Muscle of arm (tissue), 12 donors: ENCODE results near the gene BIN1. TPM values are rescaled to one million over a fixed set of nuclear protein-coding genes. Genes with fewer than 3 reads are reported as not detected.

Experiments used
- DNase-seq: peaks from one replicate; pipeline ENCODE4 v3.0.0-alpha.2; 2013
- polyA plus RNA-seq, 12 donors: library from polyadenylated mRNA; unstranded; fragments of 120-200 nt; gene quantifications; one replicate each; pipeline ENCODE4 v1.2.1, GENCODE V29; 2013; ENCODE audit not compliant: insufficient read length in 12 of 12

BIN1 gene
- polyA plus RNA-seq, 12 donors: 376 to 1,688 (median 716) TPM

- no peak for DNase-seq
Observed at GRCh38 chr2:127078666-127079270, 28.2 kb downstream of the BIN1 start.

- no peak for DNase-seq
Observed at GRCh38 chr2:127078028-127078427, 28.9 kb downstream of the BIN1 start.

GRCh38 chr2:127076924-127077323 lies 30.0 kb downstream of the BIN1 start:
- DNase-seq: no peak

- DNase-seq: no peak
Observed at GRCh38 chr2:127076290-127076689, 30.7 kb downstream of the BIN1 start.

DNA sequence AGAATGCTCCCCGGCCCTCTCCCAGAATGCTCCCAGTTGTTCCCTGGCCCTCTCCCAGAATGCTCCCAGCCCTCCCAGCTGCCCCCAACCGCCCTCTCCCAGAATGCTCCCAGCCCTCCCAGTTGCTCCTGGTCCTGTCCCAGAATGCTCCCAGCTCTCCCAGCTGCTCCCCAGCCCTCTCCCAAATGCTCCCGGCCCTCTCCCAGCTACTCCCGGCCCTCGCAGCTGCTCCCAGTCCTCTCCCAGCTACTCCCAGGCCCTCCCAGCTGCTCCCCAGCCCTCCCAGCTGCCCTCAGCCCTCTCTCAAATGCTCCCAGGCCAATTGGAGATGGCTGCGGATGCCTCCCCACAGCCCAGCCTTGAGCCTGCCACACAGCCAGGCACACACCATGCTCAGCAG lies 31.1 kb downstream of the BIN1 start:
- DNase-seq: no peak

DNA sequence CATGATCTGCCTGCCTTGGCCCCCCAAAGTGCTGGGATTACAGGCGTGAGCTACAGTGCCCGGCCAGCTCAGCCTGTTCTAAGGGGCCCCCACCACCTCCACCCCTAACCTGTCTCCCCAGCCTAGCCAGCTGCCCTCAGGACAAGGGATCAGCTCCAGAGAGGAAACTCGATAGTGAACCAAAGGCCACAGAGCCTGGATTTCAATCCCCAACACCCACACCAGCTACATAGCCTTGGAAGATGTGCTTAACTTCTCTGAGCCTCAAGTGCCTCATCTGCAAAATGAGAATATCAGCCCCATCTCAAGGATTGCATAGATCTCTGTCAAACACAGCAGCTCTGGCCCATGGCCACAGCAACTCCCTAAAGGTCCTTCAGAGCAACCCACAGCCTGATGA lies 32.0 kb downstream of the BIN1 start:
- no peak for DNase-seq

DNA sequence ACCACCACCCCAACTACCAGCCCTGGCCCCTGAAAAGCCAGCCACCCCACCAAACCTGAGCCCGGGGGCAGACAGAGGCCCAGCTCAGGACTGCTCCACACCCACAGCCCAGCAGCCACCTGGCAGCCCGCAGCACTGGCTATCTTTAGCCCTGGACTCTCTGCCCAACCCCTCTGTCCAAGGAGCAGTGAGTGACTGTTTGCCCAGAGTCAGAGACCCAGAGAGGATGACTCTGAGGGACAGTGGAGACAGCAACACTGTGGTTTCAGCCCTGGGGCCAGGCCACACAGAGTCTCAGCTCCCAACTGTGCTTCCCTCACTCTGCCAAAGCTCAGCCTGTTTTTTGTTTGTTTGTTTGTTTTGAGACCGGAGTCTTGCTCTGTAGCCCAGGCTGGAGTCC lies 32.6 kb downstream of the BIN1 start:
- DNase-seq: no peak

DNA sequence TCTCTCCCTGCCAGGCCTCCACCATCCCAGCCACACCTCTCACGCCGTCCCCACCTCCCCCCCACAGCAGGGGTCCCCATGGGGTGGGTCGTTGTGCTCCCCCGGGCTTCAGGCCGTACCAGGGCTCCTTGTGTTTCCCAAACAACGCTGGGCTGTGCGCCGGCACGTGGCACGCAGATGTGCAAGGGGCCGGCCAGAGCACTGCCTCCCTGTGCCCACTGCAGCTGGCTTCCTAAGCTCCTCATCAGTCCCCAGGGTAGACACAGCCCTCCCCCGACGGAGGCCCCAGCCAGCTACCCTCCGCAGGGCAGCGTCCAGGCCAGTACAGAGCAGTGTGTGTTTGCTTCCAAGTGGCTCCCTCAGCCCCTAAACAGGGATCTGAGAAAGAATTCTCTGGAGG lies 34.0 kb downstream of the BIN1 start:
- no peak for DNase-seq

- no peak for DNase-seq
Observed at GRCh38 chr2:127072396-127072795, 34.6 kb downstream of the BIN1 start.

DNA sequence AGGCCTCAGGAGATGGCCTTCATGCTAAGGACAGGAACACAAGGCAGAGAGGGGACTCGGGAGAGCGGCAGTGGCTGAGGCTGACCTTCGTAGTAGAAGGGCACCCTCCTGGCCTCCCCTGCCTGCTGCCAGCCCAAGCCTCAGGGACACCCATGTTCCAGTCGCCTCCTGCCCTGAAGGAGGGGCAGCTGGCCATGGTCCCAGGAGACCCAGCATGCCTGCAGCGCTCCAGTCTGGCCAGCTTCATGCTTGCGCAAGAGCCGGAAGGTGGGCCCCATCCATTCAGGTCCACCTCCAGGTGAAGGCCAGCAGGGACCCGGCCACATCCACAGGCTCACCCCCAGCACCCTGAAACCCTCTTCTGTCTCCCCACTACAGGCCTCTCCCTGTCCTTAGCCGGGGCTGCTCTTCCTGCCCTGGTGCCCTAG lies 35.0 kb downstream of the BIN1 start:
- no peak for DNase-seq

- no peak for DNase-seq
Observed at GRCh38 chr2:127070221-127070620, 36.7 kb downstream of the BIN1 start.

GRCh38 chr2:127069536-127069935 lies 37.4 kb downstream of the BIN1 start:
- DNase-seq: no peak

- no peak for DNase-seq
Observed at GRCh38 chr2:127069003-127069402, 38.0 kb downstream of the BIN1 start.

DNA sequence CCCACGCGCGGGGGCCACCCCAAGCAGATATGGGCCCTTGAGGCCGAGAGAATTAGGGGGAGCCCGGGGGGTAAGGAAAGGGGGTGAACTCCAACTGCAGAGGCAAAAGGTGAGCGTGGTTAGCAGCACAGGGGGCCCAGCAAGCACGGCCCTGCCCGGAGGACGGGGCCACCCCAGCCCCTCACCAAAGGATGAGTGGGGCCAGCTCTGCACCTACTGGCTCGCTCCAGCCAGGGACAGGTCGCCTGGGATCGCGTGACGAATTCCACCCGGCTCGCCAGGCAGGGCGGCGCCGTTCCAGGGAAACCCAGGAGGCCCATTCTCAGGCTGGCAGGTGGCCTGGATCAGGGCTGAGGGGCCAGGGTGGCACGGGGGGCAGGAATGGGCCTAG lies 38.6 kb downstream of the BIN1 start:
- no peak for DNase-seq

DNA sequence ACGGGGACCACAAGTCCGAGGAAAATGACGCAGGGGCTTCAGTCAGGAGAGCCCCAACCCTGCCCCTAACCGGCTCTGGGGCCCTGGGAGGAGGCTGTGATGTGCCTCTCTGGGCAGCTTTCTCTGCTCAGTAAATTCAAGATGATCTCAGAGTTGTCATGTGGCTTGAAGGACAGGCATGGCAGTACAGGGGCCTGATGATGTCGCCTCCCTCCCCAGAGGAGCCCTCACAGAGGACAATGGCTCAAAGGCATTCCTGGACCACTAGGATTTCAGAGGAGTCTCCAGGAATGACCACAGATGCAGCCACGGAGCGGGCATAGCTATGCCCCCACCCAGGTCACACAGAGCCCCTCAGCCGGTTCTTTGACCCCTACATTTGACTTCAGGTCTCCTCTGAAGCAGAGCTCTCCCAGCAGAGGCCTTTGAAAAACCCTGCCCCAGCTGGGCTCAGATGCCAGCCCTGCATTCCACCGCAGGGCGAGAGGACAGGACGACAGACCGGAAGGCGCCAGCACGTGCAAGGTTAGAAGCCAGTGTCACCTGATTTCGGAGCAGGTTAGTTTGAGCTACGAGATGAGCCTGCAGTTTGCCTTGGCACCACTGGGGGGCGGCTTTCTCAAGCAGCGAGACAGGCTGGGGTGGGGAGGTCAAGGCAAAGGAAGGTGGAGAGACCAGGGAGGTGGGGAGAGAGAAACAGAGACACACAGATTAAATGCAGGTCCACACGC lies 39.2 kb downstream of the BIN1 start:
- peak; percentile 72 for DNase-seq

GRCh38 chr2:127066942-127067341 lies 40.0 kb downstream of the BIN1 start:
- DNase-seq: peak; percentile 56

DNA sequence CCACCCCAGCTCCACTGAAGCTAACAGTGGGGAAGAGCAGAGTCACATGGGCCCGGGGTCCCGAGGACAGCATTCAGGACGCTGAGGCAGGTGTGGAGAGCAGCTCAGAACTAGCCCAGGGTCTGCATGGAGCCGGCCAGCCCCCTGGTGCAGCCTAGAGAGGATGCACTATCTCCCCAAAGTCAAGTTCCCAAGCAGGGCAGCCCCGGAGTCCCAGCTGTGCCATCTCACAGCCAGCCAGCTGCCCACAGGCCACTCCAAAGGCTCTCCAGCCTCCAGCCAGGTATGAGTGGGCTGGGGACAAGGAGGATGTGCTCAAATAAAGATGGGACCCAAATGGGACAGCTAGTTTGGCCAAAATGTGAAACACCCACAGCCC lies 41.0 kb downstream of the BIN1 start:
- DNase-seq: no peak

DNA sequence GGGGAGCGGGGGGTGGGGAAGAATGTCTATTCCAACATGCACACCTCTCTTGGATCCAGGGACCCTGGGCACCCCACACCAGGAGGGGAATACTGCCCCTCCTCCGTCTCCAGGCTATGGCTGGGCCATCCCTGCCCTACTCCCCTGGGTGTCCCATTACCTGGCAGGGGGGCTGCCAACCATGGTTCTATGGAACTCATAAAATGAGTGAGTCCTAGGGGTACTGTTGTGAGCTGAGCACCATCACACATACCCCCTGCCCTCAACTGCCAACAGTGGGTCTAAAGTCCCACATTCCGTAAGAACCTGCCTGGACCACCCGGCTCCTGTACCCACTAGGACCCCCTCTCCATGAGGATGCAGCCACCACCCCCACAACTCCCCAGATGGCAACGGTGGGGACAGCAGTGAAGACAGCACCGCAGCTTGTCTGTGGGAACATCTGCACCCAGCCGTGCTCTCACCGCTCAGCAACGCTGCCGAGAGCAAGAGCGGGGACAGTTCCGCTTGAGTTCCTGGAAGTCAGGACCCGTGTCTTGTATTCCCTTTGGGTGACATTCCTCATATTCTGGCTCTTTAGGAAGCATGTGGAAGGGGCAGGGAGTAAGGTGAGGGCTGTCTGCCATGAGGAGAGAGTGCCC lies 41.5 kb downstream of the BIN1 start:
- no peak for DNase-seq

DNA sequence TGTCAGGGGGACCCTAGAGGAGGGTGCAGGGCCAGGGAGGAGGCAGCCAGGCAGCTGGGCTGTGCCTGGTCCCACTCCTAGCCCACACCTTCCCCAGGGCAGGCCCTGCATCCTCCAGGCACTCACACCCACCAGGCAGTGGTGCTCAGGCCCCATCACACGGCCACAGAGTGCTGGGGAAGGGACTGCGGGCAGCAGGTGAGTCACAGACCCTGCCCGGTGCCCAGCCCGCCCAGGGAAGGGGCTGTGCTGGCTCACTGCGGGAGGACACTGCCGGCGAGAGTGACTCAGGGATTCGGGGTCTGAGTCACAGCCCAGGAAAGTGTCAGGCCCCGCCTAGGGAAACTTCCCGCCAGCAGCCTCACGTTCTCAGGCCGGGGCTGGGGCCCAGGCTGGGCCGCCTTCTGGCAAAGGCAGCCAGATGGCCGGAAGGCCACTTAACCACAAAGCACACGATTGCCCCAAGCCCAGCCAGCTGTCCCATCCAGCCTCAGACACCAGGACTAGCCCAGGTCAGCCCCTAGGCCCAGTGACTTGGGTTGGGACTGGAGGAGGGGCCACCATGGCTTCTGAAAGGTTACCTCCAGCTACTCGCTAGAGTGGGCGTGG lies 42.2 kb downstream of the BIN1 start:
- peak; percentile 86 for DNase-seq

DNA sequence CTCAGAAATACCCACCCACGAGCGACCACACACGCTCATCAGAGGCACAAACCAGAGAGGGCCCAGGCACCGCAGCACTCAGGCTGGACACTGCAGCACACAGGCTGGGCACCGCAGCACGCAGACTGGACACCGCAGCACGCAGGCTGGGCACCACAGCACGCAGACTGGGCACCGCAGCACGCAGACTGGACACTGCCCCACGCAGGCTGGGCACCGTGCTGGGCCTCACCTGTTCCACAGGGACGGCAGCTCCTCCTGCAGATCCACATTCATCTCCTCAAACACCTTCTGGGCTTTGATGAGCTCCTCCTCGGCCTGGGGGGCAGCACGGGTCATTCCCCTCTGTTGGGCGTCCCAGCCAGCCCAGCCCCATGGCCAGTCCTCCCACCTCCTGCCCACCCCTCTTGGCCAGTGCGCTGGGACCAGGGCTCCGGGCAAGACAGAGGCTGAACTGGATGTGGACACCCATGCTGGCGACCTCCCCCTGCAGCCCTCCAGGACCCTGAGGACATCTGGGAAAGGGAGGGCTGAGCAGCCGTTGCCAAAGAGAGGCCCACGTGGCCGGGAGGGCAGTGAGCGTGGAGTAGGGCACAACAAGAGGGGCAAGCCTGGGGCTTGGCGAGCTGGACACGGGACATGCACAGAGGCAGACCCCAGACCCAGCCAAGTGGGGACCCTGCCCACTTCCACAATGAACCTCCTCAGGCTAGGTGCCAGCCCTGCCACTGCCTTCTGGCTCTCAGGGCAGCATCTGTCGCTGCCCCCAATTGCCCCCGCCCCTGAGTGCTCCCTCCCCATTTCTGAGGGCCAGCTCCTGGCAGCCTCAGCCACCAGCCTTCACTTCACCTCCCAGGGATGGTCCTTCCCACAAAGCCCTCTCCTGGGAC lies 43.0 kb downstream of the BIN1 start:
- DNase-seq: no peak

DNA sequence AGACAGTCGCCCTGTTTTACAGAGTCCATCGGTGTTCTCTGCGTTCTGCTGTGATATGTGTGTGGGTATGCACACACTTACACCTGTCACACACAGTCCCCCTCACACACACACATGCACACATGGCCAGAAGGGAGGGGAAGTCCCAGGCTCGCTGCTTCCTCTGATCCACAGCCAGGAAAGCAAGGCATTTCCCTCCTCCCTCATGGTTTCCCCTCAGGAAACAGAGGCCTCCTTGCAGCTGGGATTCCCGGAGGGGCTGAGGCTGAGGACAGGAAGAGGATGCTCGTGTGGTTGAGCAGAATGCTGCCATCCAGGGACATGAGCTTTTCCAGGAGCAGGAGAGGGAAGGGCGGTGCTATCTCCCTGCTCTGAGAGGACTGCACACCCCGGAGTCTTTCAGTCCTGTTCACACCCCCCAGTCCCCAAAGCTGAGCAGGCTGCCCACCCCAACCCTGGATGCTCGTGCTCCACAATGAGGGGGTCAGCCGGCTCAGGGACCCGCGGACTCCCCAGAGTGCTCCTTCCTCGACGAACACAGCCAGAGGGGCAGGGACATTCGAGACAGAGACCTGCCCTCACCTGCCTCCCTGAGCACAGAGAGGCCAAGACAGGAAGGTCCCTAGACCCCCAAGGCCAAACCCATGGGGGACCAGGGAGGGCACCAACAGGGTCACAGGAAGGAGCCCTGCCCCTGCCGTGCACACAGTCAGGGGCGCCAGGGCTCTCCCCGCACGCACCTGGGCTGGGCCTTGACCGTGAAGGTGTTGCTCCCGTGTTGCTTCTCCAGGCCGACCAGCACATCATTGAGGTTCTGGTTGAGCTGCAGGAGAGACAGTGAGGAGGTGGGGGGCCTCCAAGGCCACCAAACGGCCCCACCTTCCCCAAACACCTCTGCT lies 45.3 kb downstream of the BIN1 start:
- DNase-seq: no peak
